ENCODE results near the gene ARHGAP31.

DNA sequence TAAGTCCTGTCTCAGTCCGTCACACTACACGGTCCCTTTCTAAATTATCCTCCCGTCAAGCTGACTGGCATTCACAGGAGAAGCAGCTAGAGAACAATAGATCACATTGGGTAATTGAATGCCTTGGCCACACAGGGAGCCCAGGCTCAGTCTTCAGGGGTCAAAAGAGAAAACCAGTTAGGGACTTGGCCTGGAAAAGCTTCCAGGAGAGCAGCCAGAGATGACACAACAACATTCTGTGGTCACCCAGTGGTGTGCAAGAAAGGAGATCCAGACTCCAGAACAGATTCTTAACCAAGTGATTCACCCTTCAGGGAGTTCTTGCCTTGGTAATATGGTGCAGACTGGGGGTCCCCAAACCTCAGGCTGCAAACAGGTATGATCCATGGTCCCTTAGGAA, 15.9 kb downstream of the ARHGAP31 start:
- TF ChIP-seq CTCF (IDR thresholded peaks at IDR 0.05; ENCODE audit: low read depth, low read length, poor library complexity, severe bottlenecking) = no peak
- no peak for TF ChIP-seq EZH2phosphoT487 (IDR thresholded peaks at IDR 0.05; ENCODE audit: borderline replicate concordance, low read length)
